ENCODE results near the gene SNX11.

Gene SNX11

DNA sequence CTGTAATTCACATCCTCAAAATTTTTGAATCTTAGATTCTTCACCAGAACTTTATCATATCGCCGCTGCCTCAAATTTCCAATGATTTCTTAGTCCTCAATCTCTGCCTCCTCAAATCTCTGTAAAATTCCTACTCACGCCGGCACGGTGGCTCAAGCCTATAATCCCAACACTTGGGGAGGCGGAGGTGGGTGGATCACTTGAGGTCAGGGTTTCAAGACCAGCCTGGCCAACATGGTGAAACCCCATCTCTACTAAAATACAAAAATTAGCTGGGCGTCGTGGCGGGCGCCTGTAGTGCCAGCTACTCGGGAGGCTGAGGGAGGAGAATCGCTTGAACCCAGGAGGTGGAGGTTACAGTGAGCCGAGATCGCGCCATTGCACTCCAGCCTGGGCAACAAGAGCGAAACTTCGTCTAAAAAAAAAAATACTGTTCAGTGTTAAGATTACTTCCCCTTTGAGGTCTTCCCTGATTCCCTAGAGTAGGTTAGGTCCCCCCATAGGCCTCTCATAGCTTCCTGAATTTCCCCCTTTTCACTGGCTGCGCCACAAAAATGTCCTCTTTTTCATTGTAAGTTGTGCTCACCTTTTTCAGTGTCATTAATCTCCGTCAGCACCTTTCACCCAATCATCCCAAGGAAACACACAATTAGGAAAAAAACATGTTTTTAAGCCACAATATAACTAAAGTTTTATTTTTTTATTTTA is 5.4 kb upstream of the SNX11 start:
- in situ Hi-C loops (cut with HindIII; ENCODE audit: low pct_unique_long_range_greater_than_20kb, low sequenced_read_pairs): no loop called here
- no peak for DNase-seq (ENCODE audit: low read depth in 1 of 2, low spot score in 1 of 2)
- TF ChIP-seq JUND (IDR thresholded peaks at IDR 0.05; ENCODE audit: low read depth): no peak

GRCh38 chr17:48102798-48103715 is 4.5 kb upstream of the SNX11 start:
- DNase-seq (ENCODE audit: low read depth in 1 of 2, low spot score in 1 of 2): peak in 1 of 2 experiments; percentile 36
- TF ChIP-seq JUND (IDR thresholded peaks at IDR 0.05; ENCODE audit: low read depth): no peak
- in situ Hi-C loops (cut with HindIII; ENCODE audit: low pct_unique_long_range_greater_than_20kb, low sequenced_read_pairs): no loop called here

GRCh38 chr17:48104440-48104839 is 3.1 kb upstream of the SNX11 start:
- no peak for DNase-seq (ENCODE audit: low read depth in 1 of 2, low spot score in 1 of 2)
- in situ Hi-C loops (cut with HindIII; ENCODE audit: low pct_unique_long_range_greater_than_20kb, low sequenced_read_pairs): no loop called here
- no peak for TF ChIP-seq JUND (IDR thresholded peaks at IDR 0.05; ENCODE audit: low read depth)

DNA sequence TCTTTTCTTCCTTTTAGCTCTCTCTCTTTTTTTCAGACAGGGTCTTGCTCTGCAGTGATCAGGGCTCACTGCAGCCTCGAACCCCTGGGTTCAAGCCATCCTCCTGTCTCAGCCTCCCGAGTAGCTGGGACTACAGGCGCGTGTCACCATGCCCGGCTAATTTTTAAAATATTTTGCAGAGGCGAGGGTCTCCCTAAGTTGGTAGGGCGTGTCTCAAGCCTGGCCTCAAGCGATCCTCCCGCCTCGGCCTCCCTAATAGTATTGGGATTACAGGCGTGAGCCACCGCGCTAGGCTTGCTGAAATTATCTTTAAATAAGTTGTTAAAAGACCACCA is 797 bp upstream of the SNX11 start:
- TF ChIP-seq JUND (IDR thresholded peaks at IDR 0.05; ENCODE audit: low read depth): no peak
- in situ Hi-C loops (cut with HindIII; ENCODE audit: low pct_unique_long_range_greater_than_20kb, low sequenced_read_pairs): no loop called here
- no peak for DNase-seq (ENCODE audit: low read depth in 1 of 2, low spot score in 1 of 2)

DNA sequence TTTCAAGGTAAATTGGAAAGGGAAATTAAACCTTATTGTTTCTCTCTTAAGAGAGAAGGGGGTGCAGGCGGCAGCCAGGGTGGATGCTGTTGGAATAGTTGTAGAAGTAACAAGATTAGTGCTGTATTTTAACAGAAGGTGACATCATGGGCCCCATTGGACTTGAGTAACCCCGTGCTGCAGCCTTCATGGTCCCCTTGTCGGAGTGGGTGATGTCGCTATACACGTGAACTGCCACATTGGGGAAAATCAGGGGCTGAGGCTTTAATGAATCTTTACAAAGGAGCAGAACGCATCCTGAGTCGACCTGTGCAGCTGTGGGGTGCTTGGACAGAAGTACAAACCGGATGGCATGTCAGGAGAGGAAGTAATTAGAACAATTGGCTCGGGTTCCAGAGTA is 3.2 kb downstream of the SNX11 start:
- no peak for DNase-seq (ENCODE audit: low read depth in 1 of 2, low spot score in 1 of 2)
- in situ Hi-C loops (cut with HindIII; ENCODE audit: low pct_unique_long_range_greater_than_20kb, low sequenced_read_pairs): no loop called here
- TF ChIP-seq JUND (IDR thresholded peaks at IDR 0.05; ENCODE audit: low read depth): no peak

- no peak for TF ChIP-seq JUND (IDR thresholded peaks at IDR 0.05; ENCODE audit: low read depth)
- no peak for DNase-seq (ENCODE audit: low read depth in 1 of 2, low spot score in 1 of 2)
- in situ Hi-C loops (cut with HindIII; ENCODE audit: low pct_unique_long_range_greater_than_20kb, low sequenced_read_pairs): no loop called here
These were observed 4.3 kb downstream of the SNX11 start for GRCh38 chr17:48111937-48112241.

- TF ChIP-seq JUND (IDR thresholded peaks at IDR 0.05; ENCODE audit: low read depth): no peak
- in situ Hi-C loops (cut with HindIII; ENCODE audit: low pct_unique_long_range_greater_than_20kb, low sequenced_read_pairs): no loop called here
These were observed 5.7 kb downstream of the SNX11 start for GRCh38 chr17:48113201-48113676.

DNA sequence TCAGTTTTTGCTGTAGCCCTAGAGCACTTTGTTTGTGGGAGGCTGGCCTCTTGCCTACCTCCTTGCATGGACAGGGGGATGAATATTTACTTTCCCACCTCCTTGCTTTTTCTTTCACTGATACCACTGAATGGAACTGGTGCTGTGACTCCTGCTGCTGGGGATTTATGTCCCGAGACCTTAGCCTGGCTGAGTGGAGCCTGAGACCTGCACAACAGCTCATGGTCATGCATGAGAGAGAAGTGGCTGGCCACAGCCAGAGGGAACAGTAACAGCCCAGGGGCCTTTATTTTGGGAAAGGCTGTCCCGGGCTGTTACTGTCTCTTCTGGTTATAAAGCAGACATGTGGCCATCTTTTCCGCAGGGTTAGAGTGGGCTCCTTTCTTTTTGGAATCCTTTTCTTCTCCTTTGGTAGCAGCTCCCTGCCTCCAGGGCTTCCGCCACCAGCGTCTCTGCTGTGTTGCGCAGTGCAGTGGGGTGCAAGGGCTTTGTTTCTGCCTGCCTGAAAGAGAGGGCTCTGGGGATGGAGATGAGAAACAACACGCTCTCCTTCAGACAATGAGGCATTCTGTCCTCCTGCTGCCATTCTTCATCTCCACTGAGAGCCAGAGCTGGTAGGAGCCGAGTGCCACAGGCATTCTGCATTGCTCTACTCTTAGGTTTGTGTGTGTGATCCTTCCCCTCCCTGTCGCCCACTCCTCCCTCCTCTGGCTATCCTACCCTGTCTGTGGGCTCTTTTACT is 14.5 kb downstream of the SNX11 start:
- in situ Hi-C loops (cut with HindIII; ENCODE audit: low pct_unique_long_range_greater_than_20kb, low sequenced_read_pairs): no loop called here
- no peak for TF ChIP-seq JUND (IDR thresholded peaks at IDR 0.05; ENCODE audit: low read depth)
- DNase-seq (ENCODE audit: low read depth in 1 of 2, low spot score in 1 of 2): no peak

More at GRCh38 chr17:48113201-48113676, 5.7 kb downstream of the SNX11 start:
- no peak for DNase-seq (ENCODE audit: low read depth in 1 of 2, low spot score in 1 of 2)

DNA sequence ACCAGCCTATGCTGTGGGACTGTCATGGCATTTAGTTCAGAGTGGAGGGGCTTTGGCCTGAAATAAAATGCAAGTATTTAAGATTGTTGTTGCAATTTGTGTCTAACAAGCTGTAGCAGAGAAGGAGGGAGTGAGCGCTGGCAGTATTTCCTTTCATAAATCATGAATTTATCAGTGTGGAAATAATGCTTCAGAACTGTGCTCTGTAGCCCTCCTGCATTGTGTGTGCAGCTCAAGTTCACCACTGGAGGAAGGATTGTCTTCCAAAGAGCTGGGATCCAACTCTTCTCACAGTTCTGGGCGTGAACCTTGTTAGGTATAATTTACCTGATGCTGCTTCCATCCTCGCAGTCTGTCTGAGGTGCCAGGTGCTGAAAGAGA is 15.1 kb downstream of the SNX11 start:
- DNase-seq (ENCODE audit: low read depth in 1 of 2, low spot score in 1 of 2): no peak
- in situ Hi-C loops (cut with HindIII; ENCODE audit: low pct_unique_long_range_greater_than_20kb, low sequenced_read_pairs): no loop called here
- TF ChIP-seq JUND (IDR thresholded peaks at IDR 0.05; ENCODE audit: low read depth): no peak

- no peak for DNase-seq (ENCODE audit: low read depth in 1 of 2, low spot score in 1 of 2)
- in situ Hi-C loops (cut with HindIII; ENCODE audit: low pct_unique_long_range_greater_than_20kb, low sequenced_read_pairs): no loop called here
These were observed 15.5 kb downstream of the SNX11 start for GRCh38 chr17:48123111-48123510.

GRCh38 chr17:48123776-48124388 is 16.3 kb downstream of the SNX11 start:
- no peak for TF ChIP-seq JUND (IDR thresholded peaks at IDR 0.05; ENCODE audit: low read depth)
- in situ Hi-C loops (cut with HindIII; ENCODE audit: low pct_unique_long_range_greater_than_20kb, low sequenced_read_pairs): no loop called here
- no peak for DNase-seq (ENCODE audit: low read depth in 1 of 2, low spot score in 1 of 2)

More at GRCh38 chr17:48123111-48123510, 15.5 kb downstream of the SNX11 start:
- no peak for TF ChIP-seq JUND (IDR thresholded peaks at IDR 0.05; ENCODE audit: low read depth)

GRCh38 chr17:48125829-48126531 is 18.4 kb downstream of the SNX11 start:
- in situ Hi-C loops (cut with HindIII; ENCODE audit: low pct_unique_long_range_greater_than_20kb, low sequenced_read_pairs): no loop called here
- no peak for DNase-seq (ENCODE audit: low read depth in 1 of 2, low spot score in 1 of 2)
- no peak for TF ChIP-seq JUND (IDR thresholded peaks at IDR 0.05; ENCODE audit: low read depth)
